OCI-LY3 (cell line): Measurements from ENCODE around the gene NUP153.

Experiments
- EZH2phosphoT487 ChIP-seq: fragments of 200-600 bp; shearing (Covaris generic); IDR thresholded peaks from 2 replicates; pipeline ENCODE4 v1.6.1; 2018; ENCODE audit warnings: antibody characterized with exemption, mixed run types, low read depth
- TF ChIP-seq, protein P1 (sequence below): fragments of 200-600, 300-600 bp; sonication (generic); IDR thresholded peaks from 2 replicates; pipeline ENCODE4 v1.5.1; 2014; ENCODE audit warnings: antibody characterized with exemption, low read length, low read depth

DNA sequence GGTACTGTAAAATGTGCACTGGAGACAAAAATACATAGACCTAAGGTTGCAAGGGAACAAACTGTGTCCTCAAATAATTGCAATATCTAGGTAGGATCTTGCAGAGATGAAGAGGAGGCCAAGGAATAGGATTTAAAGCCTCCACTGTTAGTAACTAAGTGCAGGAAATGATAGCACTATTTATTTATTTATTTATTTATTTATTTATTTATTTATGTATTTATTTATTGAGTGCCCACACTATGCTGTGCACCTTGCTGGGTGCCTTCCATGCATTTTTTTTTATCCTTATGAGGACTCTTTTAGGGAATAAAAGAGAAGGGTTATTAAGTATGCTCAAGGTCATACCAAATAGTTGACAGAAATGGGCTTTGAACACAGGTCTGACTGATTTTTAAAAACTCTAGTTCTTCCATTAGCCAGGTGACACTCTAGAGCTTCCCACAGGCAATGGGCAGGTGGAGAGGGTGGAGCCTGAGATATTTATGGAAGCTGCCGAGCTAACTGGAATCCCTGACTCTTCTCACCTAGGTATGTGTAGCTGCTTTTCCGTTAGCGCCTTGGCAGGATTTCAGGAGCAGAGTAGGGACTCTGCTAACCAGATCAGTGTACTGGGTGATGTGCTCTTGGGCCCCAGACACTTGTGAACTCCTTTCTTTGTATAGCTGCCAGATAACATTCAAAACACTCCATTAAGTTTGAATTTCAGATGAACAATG lies 12.8 kb upstream of the NUP153 start:
- TF ChIP-seq, protein P1, sequence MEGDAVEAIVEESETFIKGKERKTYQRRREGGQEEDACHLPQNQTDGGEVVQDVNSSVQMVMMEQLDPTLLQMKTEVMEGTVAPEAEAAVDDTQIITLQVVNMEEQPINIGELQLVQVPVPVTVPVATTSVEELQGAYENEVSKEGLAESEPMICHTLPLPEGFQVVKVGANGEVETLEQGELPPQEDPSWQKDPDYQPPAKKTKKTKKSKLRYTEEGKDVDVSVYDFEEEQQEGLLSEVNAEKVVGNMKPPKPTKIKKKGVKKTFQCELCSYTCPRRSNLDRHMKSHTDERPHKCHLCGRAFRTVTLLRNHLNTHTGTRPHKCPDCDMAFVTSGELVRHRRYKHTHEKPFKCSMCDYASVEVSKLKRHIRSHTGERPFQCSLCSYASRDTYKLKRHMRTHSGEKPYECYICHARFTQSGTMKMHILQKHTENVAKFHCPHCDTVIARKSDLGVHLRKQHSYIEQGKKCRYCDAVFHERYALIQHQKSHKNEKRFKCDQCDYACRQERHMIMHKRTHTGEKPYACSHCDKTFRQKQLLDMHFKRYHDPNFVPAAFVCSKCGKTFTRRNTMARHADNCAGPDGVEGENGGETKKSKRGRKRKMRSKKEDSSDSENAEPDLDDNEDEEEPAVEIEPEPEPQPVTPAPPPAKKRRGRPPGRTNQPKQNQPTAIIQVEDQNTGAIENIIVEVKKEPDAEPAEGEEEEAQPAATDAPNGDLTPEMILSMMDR, result no peak
- TF ChIP-seq EZH2phosphoT487, result no peak
